Astrocyte (in vitro differentiated cells and primary cell): ENCODE data around the gene MT1H.

ENCODE experiments used
- CTCF ChIP-seq: IDR thresholded peaks from 2 replicates; pipeline ENCODE4 v1.5.1; 2011; ENCODE audit warnings: low read depth, mild to moderate bottlenecking, inconsistent platforms, low read length, moderate library complexity; ENCODE audit not compliant: insufficient read depth
- EZH2 ChIP-seq: IDR thresholded peaks from 2 replicates; pipeline ENCODE4 v1.6.1; 2012; ENCODE audit warnings: mild to moderate bottlenecking, low read length, inconsistent platforms; ENCODE audit not compliant: insufficient read depth

- TF ChIP-seq CTCF (no peak), EZH2 (no peak)
Observed at GRCh38 chr16:56684926-56685590, 15.4 kb downstream of the MT1H start.
